MM.1S (cell line): Measurements from ENCODE around the gene SOX9.

ENCODE experiments used
- DNase-seq: peaks from one replicate; pipeline ENCODE4 v3.0.0-alpha.2; 2015
- H2AFZ ChIP-seq: fragments of 300-600 bp; sonication (generic); 2 replicates; pipeline ENCODE4 v1.6.0; 2016; ENCODE audit warnings: antibody characterized with exemption, low read length
- H3F3A ChIP-seq: fragments of 300-600 bp; sonication (generic); 2 replicates; pipeline ENCODE4 v1.6.1; 2016; ENCODE audit warnings: mild to moderate bottlenecking, antibody characterized with exemption, low read length, moderate library complexity, mixed read lengths; ENCODE audit not compliant: insufficient read depth
- H3K27ac ChIP-seq: fragments of 300-600 bp; sonication (generic); 2 replicates; pipeline ENCODE4 v1.5.1; 2016; ENCODE audit warnings: mild to moderate bottlenecking, low read length
- H3K27me3 ChIP-seq: fragments of 300-600 bp; sonication (generic); replicated peaks from 2 replicates; pipeline ENCODE4 v1.6.0; 2016; ENCODE audit warnings: low read length; ENCODE audit not compliant: insufficient read depth
- H3K36me3 ChIP-seq: fragments of 300-600 bp; sonication (generic); replicated peaks from 2 replicates; pipeline ENCODE4 v1.6.1; 2016; ENCODE audit warnings: mild to moderate bottlenecking, low read length, mixed read lengths; ENCODE audit not compliant: insufficient read depth
- H3K4me1 ChIP-seq: fragments of 300-600 bp; sonication (generic); 2 replicates; pipeline ENCODE4 v1.6.1; 2016; ENCODE audit warnings: low read length, mixed read lengths
- H3K4me2 ChIP-seq: fragments of 300-600 bp; sonication (generic); 2 replicates; pipeline ENCODE4 v1.6.0; 2016; ENCODE audit warnings: low read depth, low read length
- H3K4me3 ChIP-seq: fragments of 300-600 bp; sonication (generic); 2 replicates; pipeline ENCODE4 v1.5.1; 2016; ENCODE audit warnings: low read length, mixed read lengths
- H3K79me2 ChIP-seq: fragments of 300-600 bp; sonication (generic); 2 replicates; pipeline ENCODE4 v1.6.1; 2016; ENCODE audit warnings: mixed run types, low read length, mixed read lengths
- H3K9ac ChIP-seq: fragments of 300-600 bp; sonication (generic); 2 replicates; pipeline ENCODE4 v1.6.1; 2016; ENCODE audit warnings: low read length, mixed read lengths
- H3K9me2 ChIP-seq: fragments of 300-600 bp; sonication (generic); replicated peaks from 2 replicates; pipeline ENCODE4 v1.6.1; 2016; ENCODE audit warnings: mild to moderate bottlenecking, low read length, mixed read lengths; ENCODE audit not compliant: insufficient read depth
- H3K9me3 ChIP-seq: fragments of 300-600 bp; sonication (generic); replicated peaks from 2 replicates; pipeline ENCODE4 v1.6.1; 2016; ENCODE audit warnings: mild to moderate bottlenecking, low read length, mixed read lengths; ENCODE audit not compliant: insufficient read depth
- H4K20me1 ChIP-seq: fragments of 300-600 bp; sonication (generic); 2 replicates; pipeline ENCODE4 v1.6.1; 2016; ENCODE audit warnings: mild to moderate bottlenecking, low read length, moderate library complexity, mixed read lengths; ENCODE audit not compliant: insufficient read depth
- CTCF ChIP-seq: fragments of 300-600 bp; sonication (generic); IDR thresholded peaks from 2 replicates; pipeline ENCODE4 v1.5.1; 2016; ENCODE audit warnings: antibody characterized with exemption, low read length, mixed read lengths
- EZH2 ChIP-seq: fragments of 300-600 bp; sonication (generic); optimal IDR thresholded peaks from 2 replicates; pipeline ENCODE3; 2017; ENCODE audit warnings: low read depth, mild to moderate bottlenecking, antibody characterized with exemption, low read length, mixed read lengths
- EZH2phosphoT487 ChIP-seq: fragments of 300-600 bp; sonication (generic); IDR thresholded peaks from 2 replicates; pipeline ENCODE4 v1.6.1; 2018; ENCODE audit warnings: antibody characterized with exemption, low read length

The SOX9 gene

GRCh38 chr17:72145562-72145961 is 24.7 kb downstream of the SOX9 start:
- no peaks in the 10 kb centered on the region for H3K36me3 ChIP-seq
- TF ChIP-seq CTCF (no peak), EZH2 (no peak), EZH2phosphoT487 (no peak)
- no peak for DNase-seq
- no peaks in the 10 kb centered on the region for H3K27me3 ChIP-seq
- no peaks in the 10 kb centered on the region for H3K9me3 ChIP-seq
- H3K27ac ChIP-seq: no peak overlapping the region
- no peak overlapping the region for H3K9ac ChIP-seq
- no peak overlapping the region for H3K4me3 ChIP-seq
- H4K20me1 ChIP-seq: no peaks in the 10 kb centered on the region
- H3K9me2 ChIP-seq: no peaks in the 10 kb centered on the region
- no peak overlapping the region for H2AFZ ChIP-seq
- no peaks in the 10 kb centered on the region for H3F3A ChIP-seq
- no peaks in the 10 kb centered on the region for H3K79me2 ChIP-seq
- no peak overlapping the region for H3K4me2 ChIP-seq
- no peaks in the 10 kb centered on the region for H3K4me1 ChIP-seq

GRCh38 chr17:72145962-72146361 is 25.1 kb downstream of the SOX9 start:
- H4K20me1 ChIP-seq: no peaks in the 10 kb centered on the region
- no peak overlapping the region for H3K4me2 ChIP-seq
- H2AFZ ChIP-seq: no peak overlapping the region
- no peaks in the 10 kb centered on the region for H3F3A ChIP-seq
- H3K9me2 ChIP-seq: no peaks in the 10 kb centered on the region
- no peaks in the 10 kb centered on the region for H3K4me1 ChIP-seq
- H3K36me3 ChIP-seq: no peaks in the 10 kb centered on the region
- no peak overlapping the region for H3K27ac ChIP-seq
- no peak overlapping the region for H3K9ac ChIP-seq
- no peak overlapping the region for H3K4me3 ChIP-seq
- TF ChIP-seq EZH2phosphoT487 (no peak), EZH2 (no peak), CTCF (no peak)
- H3K27me3 ChIP-seq: no peaks in the 10 kb centered on the region
- H3K9me3 ChIP-seq: no peaks in the 10 kb centered on the region
- no peak for DNase-seq
- no peaks in the 10 kb centered on the region for H3K79me2 ChIP-seq

GRCh38 chr17:72146371-72146770 is 25.6 kb downstream of the SOX9 start:
- Histone ChIP-seq H2AFZ (no peak overlapping the region), H3K4me2 (no peak overlapping the region), H3K4me3 (no peak overlapping the region), H3K79me2 (no peaks in the 10 kb centered on the region), H3K4me1 (no peaks in the 10 kb centered on the region), H3K9me3 (no peaks in the 10 kb centered on the region), H3F3A (no peaks in the 10 kb centered on the region), H4K20me1 (no peaks in the 10 kb centered on the region), H3K36me3 (no peaks in the 10 kb centered on the region), H3K27me3 (no peaks in the 10 kb centered on the region), H3K27ac (no peak overlapping the region), H3K9ac (no peak overlapping the region), H3K9me2 (no peaks in the 10 kb centered on the region)
- TF ChIP-seq EZH2: no peak
- TF ChIP-seq EZH2phosphoT487: no peak
- TF ChIP-seq CTCF: no peak
- no peak for DNase-seq
